ENCODE results near the gene COX19. TPM values are rescaled to one million over a fixed set of nuclear protein-coding genes. Genes with fewer than 3 reads are reported as not detected.

Gene COX19
- total and polyA plus RNA-seq, 2 of the 13 experiments (the other 11 are each of a cell fraction or from before 2014, with no cell fraction given): 11.5 to 21.7 TPM

DNA sequence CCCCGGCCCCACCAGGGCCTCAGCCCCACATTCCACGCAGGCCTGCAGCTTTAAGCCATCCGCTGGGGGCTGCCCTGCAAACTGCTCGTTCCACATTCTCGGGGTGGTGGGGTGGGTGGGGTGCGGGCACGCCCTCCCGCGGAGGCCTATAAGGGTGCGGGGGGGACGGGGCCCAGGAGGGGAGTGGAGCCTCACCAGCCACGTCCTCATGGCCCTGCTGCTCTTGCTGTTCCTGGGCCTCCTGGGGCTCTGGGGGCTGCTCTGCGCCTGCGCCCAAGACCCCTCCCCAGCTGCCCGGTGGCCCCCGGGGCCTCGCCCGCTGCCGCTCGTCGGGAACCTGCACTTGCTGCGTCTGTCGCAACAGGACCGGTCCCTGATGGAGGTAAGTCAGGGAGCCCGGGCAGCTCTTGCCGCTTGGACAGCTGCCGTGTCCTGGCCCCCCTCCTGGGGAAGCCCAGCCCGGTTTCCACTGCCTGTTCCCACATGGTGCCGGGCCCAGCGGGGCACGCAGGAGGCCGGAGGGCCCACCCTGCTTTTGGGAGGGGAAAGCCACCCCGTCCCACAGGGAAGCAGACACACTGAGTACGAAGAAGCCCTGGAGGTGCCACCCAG lies 7.8 kb upstream of the COX19 start, which contains the start of gene CYP2W1 (continued):
- TF ChIP-seq, protein P1, sequence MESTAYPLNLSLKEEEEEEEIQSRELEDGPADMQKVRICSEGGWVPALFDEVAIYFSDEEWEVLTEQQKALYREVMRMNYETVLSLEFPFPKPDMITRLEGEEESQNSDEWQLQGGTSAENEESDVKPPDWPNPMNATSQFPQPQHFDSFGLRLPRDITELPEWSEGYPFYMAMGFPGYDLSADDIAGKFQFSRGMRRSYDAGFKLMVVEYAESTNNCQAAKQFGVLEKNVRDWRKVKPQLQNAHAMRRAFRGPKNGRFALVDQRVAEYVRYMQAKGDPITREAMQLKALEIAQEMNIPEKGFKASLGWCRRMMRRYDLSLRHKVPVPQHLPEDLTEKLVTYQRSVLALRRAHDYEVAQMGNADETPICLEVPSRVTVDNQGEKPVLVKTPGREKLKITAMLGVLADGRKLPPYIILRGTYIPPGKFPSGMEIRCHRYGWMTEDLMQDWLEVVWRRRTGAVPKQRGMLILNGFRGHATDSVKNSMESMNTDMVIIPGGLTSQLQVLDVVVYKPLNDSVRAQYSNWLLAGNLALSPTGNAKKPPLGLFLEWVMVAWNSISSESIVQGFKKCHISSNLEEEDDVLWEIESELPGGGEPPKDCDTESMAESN (CRISPR knock-in tag; conservative IDR thresholded peaks at IDR 0.05): no peak; the same call in 1 of the 2 replicates
- TF ChIP-seq, protein P2, sequence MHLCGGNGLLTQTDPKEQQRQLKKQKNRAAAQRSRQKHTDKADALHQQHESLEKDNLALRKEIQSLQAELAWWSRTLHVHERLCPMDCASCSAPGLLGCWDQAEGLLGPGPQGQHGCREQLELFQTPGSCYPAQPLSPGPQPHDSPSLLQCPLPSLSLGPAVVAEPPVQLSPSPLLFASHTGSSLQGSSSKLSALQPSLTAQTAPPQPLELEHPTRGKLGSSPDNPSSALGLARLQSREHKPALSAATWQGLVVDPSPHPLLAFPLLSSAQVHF (CRISPR knock-in tag; IDR thresholded peaks at IDR 0.05): peak; percentile 48; the same call in 1 of the 2 replicates
- TF ChIP-seq ZNF263 (CRISPR knock-in tag; IDR thresholded peaks at IDR 0.05) (peak; percentile 25; the same call in 1 of the 2 replicates), KAT7 (CRISPR knock-in tag; IDR thresholded peaks at IDR 0.05; ENCODE audit: borderline replicate concordance) (peak; percentile 77; the same call in 1 of the 2 replicates), ZMYM4 (CRISPR knock-in tag; IDR thresholded peaks at IDR 0.05) (0 out of 2 replicates have a peak, but pooled peaks have one; percentile 27), PCBP1 (IDR thresholded peaks at IDR 0.05; ENCODE audit: borderline replicate concordance, low read depth, low read length) (peak; percentile 18; the same call in 1 of the 2 replicates), CEBPG (CRISPR knock-in tag; IDR thresholded peaks at IDR 0.05) (peak; percentile 70), GABPA (IDR thresholded peaks at IDR 0.05; ENCODE audit: low read depth, low read length) (no peak), GABPA (CRISPR knock-in tag; IDR thresholded peaks at IDR 0.05; ENCODE audit: low read depth) (no peak), ZC3H13 (CRISPR knock-in tag; IDR thresholded peaks at IDR 0.05) (peak; percentile 80; the same call in 1 of the 2 replicates), FOXJ3 (CRISPR knock-in tag; IDR thresholded peaks at IDR 0.05; ENCODE audit: borderline replicate concordance) (no peak), PCBP2 (optimal IDR thresholded peaks at IDR 0.05; ENCODE audit: low read depth, low read length, poor library complexity, severe bottlenecking) (no peak), RXRA (CRISPR knock-in tag; IDR thresholded peaks at IDR 0.05) (0 out of 2 replicates have a peak, but pooled peaks have one; percentile 38), MED8 (CRISPR knock-in tag; IDR thresholded peaks at IDR 0.05; ENCODE audit: insufficient replicate concordance) (peak; percentile 48), HNF4G (IDR thresholded peaks at IDR 0.05; ENCODE audit: borderline replicate concordance, low read depth, low read length) (no peak), HNF4G (CRISPR knock-in tag; IDR thresholded peaks at IDR 0.05; ENCODE audit: borderline replicate concordance, low read depth) (no peak), KDM4B (CRISPR knock-in tag; IDR thresholded peaks at IDR 0.05) (peak; percentile 50; the same call in 1 of the 2 replicates), MYC (CRISPR knock-in tag; IDR thresholded peaks at IDR 0.05; ENCODE audit: borderline replicate concordance) (peak; percentile 83)
- TF ChIP-seq, protein P3, sequence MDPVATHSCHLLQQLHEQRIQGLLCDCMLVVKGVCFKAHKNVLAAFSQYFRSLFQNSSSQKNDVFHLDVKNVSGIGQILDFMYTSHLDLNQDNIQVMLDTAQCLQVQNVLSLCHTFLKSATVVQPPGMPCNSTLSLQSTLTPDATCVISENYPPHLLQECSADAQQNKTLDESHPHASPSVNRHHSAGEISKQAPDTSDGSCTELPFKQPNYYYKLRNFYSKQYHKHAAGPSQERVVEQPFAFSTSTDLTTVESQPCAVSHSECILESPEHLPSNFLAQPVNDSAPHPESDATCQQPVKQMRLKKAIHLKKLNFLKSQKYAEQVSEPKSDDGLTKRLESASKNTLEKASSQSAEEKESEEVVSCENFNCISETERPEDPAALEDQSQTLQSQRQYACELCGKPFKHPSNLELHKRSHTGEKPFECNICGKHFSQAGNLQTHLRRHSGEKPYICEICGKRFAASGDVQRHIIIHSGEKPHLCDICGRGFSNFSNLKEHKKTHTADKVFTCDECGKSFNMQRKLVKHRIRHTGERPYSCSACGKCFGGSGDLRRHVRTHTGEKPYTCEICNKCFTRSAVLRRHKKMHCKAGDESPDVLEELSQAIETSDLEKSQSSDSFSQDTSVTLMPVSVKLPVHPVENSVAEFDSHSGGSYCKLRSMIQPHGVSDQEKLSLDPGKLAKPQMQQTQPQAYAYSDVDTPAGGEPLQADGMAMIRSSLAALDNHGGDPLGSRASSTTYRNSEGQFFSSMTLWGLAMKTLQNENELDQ (CRISPR knock-in tag; IDR thresholded peaks at IDR 0.05; ENCODE audit: borderline replicate concordance): no peak
- TF ChIP-seq, protein P4, sequence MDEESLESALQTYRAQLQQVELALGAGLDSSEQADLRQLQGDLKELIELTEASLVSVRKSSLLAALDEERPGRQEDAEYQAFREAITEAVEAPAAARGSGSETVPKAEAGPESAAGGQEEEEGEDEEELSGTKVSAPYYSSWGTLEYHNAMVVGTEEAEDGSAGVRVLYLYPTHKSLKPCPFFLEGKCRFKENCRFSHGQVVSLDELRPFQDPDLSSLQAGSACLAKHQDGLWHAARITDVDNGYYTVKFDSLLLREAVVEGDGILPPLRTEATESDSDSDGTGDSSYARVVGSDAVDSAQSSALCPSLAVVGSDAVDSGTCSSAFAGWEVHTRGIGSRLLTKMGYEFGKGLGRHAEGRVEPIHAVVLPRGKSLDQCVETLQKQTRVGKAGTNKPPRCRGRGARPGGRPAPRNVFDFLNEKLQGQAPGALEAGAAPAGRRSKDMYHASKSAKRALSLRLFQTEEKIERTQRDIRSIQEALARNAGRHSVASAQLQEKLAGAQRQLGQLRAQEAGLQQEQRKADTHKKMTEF (CRISPR knock-in tag; IDR thresholded peaks at IDR 0.05): peak; percentile 85; the same call in 1 of the 2 replicates
